HepG2 (cell line): ENCODE data around the gene RNF213. TPM values are rescaled to one million over a fixed set of nuclear protein-coding genes. Genes with fewer than 3 reads are reported as not detected.

ENCODE experiments used
- ARNT ChIP-seq: fragments of 450-650 bp; IDR thresholded peaks from 2 replicates; pipeline ENCODE4 v1.6.1; 2017
- BORCS8-MEF2B ChIP-seq: sonication (generic); formaldehyde crosslinking; IDR thresholded peaks from 2 replicates; pipeline ENCODE4 v1.8.0; 2022; ENCODE audit warnings: mild to moderate bottlenecking, missing genetic modification reagents
- CCAR2 ChIP-seq: fragments of 200-400 bp; formaldehyde crosslinking; optimal IDR thresholded peaks from 2 replicates; pipeline ENCODE3; 2018; ENCODE audit warnings: low read depth, mild to moderate bottlenecking, low read length, moderate library complexity
- CHD4 ChIP-seq: fragments of 200-600 bp; sonication (generic); IDR thresholded peaks from 2 replicates; pipeline ENCODE4 v1.7.0; 2017; ENCODE audit warnings: mild to moderate bottlenecking, low read length, borderline replicate concordance
- DDIT3 ChIP-seq: sonication (generic); formaldehyde crosslinking; IDR thresholded peaks from 2 replicates; pipeline ENCODE4 v1.4.0; 2020; ENCODE audit warnings: mild to moderate bottlenecking, missing genetic modification reagents
- EEA1 ChIP-seq: sonication (generic); formaldehyde crosslinking; IDR thresholded peaks from 2 replicates; pipeline ENCODE4 v1.5.1; 2020; ENCODE audit warnings: mild to moderate bottlenecking, missing genetic modification reagents, borderline replicate concordance
- ETS1 ChIP-seq: sonication (generic); formaldehyde crosslinking; IDR thresholded peaks from 2 replicates; pipeline ENCODE4 v1.4.0; 2020; ENCODE audit warnings: missing genetic modification reagents
- EZH2 ChIP-seq: conservative IDR thresholded peaks from 2 replicates; pipeline ENCODE4 v1.6.1; 2012; ENCODE audit warnings: mild to moderate bottlenecking, low read depth, low read length, moderate library complexity
- HNRNPLL ChIP-seq: fragments of 200-400 bp; formaldehyde crosslinking; IDR thresholded peaks from 2 replicates; pipeline ENCODE4 v1.6.1; 2017; ENCODE audit warnings: mild to moderate bottlenecking, low read depth, low read length; ENCODE audit not compliant: poor library complexity, severe bottlenecking
- NPAS2 ChIP-seq: sonication (generic); formaldehyde crosslinking; IDR thresholded peaks from 2 replicates; pipeline ENCODE4 v1.8.0; 2022; ENCODE audit warnings: mild to moderate bottlenecking, missing genetic modification reagents, borderline replicate concordance
- PAWR ChIP-seq: sonication (generic); formaldehyde crosslinking; IDR thresholded peaks from 2 replicates; pipeline ENCODE4 v1.4.0; 2020; ENCODE audit warnings: missing genetic modification reagents, mild to moderate bottlenecking, borderline replicate concordance
- PHF20 ChIP-seq: sonication (generic); formaldehyde crosslinking; IDR thresholded peaks from 2 replicates; pipeline ENCODE4 v1.5.0; 2020; ENCODE audit warnings: mild to moderate bottlenecking, missing genetic modification reagents
- POLR2AphosphoS5 ChIP-seq: IDR thresholded peaks from 2 replicates; pipeline ENCODE4 v1.6.1; 2012; ENCODE audit warnings: low read depth, low read length
- RNF2 ChIP-seq: fragments of 450-650 bp; conservative IDR thresholded peaks from 2 replicates; pipeline ENCODE4 v1.6.1; 2016; ENCODE audit warnings: low read depth
- SETDB1 ChIP-seq: sonication (generic); formaldehyde crosslinking; IDR thresholded peaks from 2 replicates; pipeline ENCODE4 v1.5.1; 2020; ENCODE audit warnings: missing genetic modification reagents, mild to moderate bottlenecking, borderline replicate concordance
- TBX2 ChIP-seq: sonication (generic); formaldehyde crosslinking; IDR thresholded peaks from 2 replicates; pipeline ENCODE4 v1.5.0; 2020; ENCODE audit warnings: missing genetic modification reagents, mild to moderate bottlenecking, borderline replicate concordance
- ZFAT ChIP-seq: sonication (generic); formaldehyde crosslinking; conservative IDR thresholded peaks from 2 replicates; pipeline ENCODE4 v1.8.1; 2023; ENCODE audit warnings: missing genetic modification reagents, inconsistent platforms
- ZFYVE20 ChIP-seq: sonication (generic); formaldehyde crosslinking; IDR thresholded peaks from 2 replicates; pipeline ENCODE4 v1.8.0; 2023; ENCODE audit warnings: low read depth, mild to moderate bottlenecking, moderate library complexity, missing genetic modification reagents, borderline replicate concordance
- ZNF280D ChIP-seq: sonication (generic); formaldehyde crosslinking; IDR thresholded peaks from 2 replicates; pipeline ENCODE4 v1.5.1; 2020; ENCODE audit warnings: mild to moderate bottlenecking, missing genetic modification reagents
- ZNF510 ChIP-seq: sonication (generic); formaldehyde crosslinking; IDR thresholded peaks from 2 replicates; pipeline ENCODE4 v1.4.0; 2020; ENCODE audit warnings: low read depth, mild to moderate bottlenecking, missing genetic modification reagents
- ZNF562 ChIP-seq: sonication (generic); formaldehyde crosslinking; IDR thresholded peaks from 2 replicates; pipeline ENCODE4 v1.8.0; 2022; ENCODE audit warnings: missing genetic modification reagents, borderline replicate concordance
- ZNF737 ChIP-seq: sonication (generic); formaldehyde crosslinking; IDR thresholded peaks from 2 replicates; pipeline ENCODE4 v1.5.0; 2020; ENCODE audit warnings: missing genetic modification reagents, mild to moderate bottlenecking, borderline replicate concordance
- ZNF879 ChIP-seq: sonication (generic); formaldehyde crosslinking; IDR thresholded peaks from 2 replicates; pipeline ENCODE4 v1.8.1; 2023; ENCODE audit warnings: missing genetic modification reagents
- ZSCAN21 ChIP-seq: sonication (generic); formaldehyde crosslinking; IDR thresholded peaks from 2 replicates; pipeline ENCODE4 v1.8.0; 2022; ENCODE audit warnings: mild to moderate bottlenecking, missing genetic modification reagents, moderate library complexity, borderline replicate concordance
- polyA plus RNA-seq, 8 experiments: library from polyadenylated mRNA; depleted of rRNA in 3 of 8; stranded (reverse) in 7 of 8; unstranded in 1 of 8; fragments of >200 nt; fragmentation: Illumina TruSeq in 4 of 8; extraction: Trizol in 4 of 8; gene quantifications; 2 replicates each; pipeline versions ENCODE4 v1.2.1 to v1.2.3, GENCODE V29; 2011 to 2016; ENCODE audit warnings: low read depth in 4 of 8, missing spikeins in 1 of 8, mixed read lengths in 1 of 8; ENCODE audit not compliant: insufficient read depth in 1 of 8
- total RNA-seq, 5 experiments: library from RNA; depleted of rRNA; stranded (reverse); fragments of >200 nt; fragmentation: Illumina TruSeq; extraction: Trizol; gene quantifications; 2 replicates each; pipeline ENCODE4 v1.2.3, GENCODE V29; 2016; ENCODE audit warnings: low read depth in 1 of 5
- TF ChIP-seq, protein P1 (sequence below): sonication (generic); formaldehyde crosslinking; IDR thresholded peaks from 2 replicates; pipeline ENCODE4 v1.8.1; 2023; ENCODE audit warnings: mild to moderate bottlenecking, missing genetic modification reagents, borderline replicate concordance

Gene RNF213
- total and polyA plus RNA-seq, 2 of the 13 experiments (the other 11 are each of a cell fraction or from before 2014, with no cell fraction given) = 38.6 to 38.7 TPM

DNA sequence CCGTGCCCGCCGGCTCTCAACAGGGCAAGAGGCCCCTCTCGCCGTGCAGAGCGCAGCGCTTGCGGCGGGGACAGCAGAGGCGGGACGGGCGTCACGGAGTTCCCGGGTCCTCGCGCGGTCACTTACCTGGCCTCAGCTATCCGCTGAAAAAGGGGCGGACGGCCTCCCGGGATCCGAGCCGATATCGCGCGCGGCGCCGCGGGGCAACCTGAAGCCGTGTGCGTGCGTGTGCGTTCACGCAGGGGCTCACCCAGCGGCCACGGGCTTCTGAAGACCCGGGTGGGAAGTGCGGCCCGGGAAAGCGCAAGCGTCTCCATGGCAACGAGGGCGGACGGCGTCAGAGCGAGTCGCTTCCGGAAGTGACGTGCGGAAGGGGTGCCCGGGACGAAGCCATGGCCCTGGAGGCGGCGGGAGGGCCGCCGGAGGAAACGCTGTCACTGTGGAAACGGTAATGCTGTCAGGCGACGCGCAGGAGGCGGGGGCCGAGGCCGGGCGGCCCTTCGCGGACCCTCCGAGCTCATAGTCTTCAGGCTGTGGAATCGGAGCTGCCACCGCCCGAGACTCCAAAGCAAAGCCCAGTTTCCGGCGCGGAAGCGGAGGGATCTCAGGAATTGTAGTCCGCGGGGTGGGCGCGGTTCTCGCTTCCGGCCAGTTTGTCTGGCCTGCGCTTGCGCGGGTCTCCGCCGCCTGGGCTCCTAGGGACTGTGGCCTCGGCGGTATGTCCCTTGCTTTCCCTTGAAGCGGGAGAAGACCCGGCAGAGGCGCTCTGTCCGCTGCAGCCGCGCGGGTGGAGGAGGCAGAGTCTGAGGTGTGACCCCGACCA is 154.4 kb downstream of the RNF213 start, which contains the start of gene ENDOV (continued):
- peak; percentile 95; the same call in 1 of the 2 replicates for TF ChIP-seq PAWR (CRISPR knock-in tag)
- TF ChIP-seq ARNT = no peak
- TF ChIP-seq CCAR2 = no peak
- TF ChIP-seq ZNF510 (CRISPR knock-in tag) = peak; percentile 50; the same call in 1 of the 2 replicates
- 0 out of 2 replicates have a peak, but pooled peaks have one; percentile 68 for TF ChIP-seq DDIT3 (CRISPR knock-in tag)
- 0 out of 2 replicates have a peak, but pooled peaks have one; percentile 32 for TF ChIP-seq ZNF879 (CRISPR knock-in tag)
- TF ChIP-seq ZNF562 = no peak
- peak; percentile 31; the same call in 1 of the 2 replicates for TF ChIP-seq EEA1 (CRISPR knock-in tag)
- no peak for TF ChIP-seq ZNF737
- TF ChIP-seq ZSCAN21 = no peak; the same call in none of the 2 replicates
- TF ChIP-seq NPAS2 (CRISPR knock-in tag) = no peak
- no peak for TF ChIP-seq ZFYVE20 (CRISPR knock-in tag)
- TF ChIP-seq TBX2 = peak; percentile 94
- peak; percentile 92 for TF ChIP-seq BORCS8-MEF2B (CRISPR knock-in tag)
- TF ChIP-seq ETS1 = no peak
- peak; percentile 10; the same call in 1 of the 2 replicates for TF ChIP-seq ZNF280D (CRISPR knock-in tag)
- peak; percentile 85 for TF ChIP-seq POLR2AphosphoS5
- TF ChIP-seq EZH2 = no peak
- TF ChIP-seq SETDB1 (CRISPR knock-in tag) = no peak
- TF ChIP-seq HNRNPLL = peak; percentile 72
- no peak for TF ChIP-seq ZFAT (CRISPR knock-in tag)
- TF ChIP-seq, protein P1, sequence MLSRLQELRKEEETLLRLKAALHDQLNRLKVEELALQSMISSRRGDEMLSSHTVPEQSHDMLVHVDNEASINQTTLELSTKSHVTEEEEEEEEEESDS (CRISPR knock-in tag) = peak; percentile 90; the same call in 1 of the 2 replicates
- TF ChIP-seq CHD4 = no peak
- TF ChIP-seq PHF20 (CRISPR knock-in tag) = peak; percentile 99
- TF ChIP-seq RNF2 = peak; percentile 47; the same call in 1 of the 2 replicates
